ENCODE results near the gene MITF. TPM values are rescaled to one million over a fixed set of nuclear protein-coding genes. Genes with fewer than 3 reads are reported as not detected.
A peak's percentile ranks its signal among the peaks of the same experiment; 100 is the strongest.
"Not testable (repeated sequence)": the region's sequence is repeated elsewhere in the genome, so short reads cannot be mapped to it uniquely, and the experiment has no call there.

Gene MITF
- total RNA-seq, 1 experiment from 2014 or later, result 4.0 TPM

DNA sequence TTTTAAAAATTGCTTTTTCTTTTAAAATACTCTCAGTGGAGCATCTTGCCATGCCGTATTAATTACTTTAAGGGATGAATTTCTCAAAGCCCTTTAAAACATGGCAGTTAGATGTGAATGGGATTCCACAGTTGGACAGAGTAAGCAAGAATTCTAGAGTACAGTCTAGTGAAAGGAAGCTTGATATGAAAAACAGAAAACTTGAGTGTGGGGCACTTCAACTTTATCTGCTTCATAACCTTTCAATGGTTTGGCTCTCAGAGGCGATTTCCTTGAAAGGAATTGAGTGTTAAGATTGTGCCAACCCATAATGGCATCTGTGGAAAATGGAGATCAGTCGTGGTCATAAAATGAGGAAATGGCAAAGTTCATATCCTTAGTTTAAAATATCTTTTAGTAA lies 132.6 kb downstream of the MITF start:
- no peak for DNase-seq (ENCODE audit: low read depth)

DNA sequence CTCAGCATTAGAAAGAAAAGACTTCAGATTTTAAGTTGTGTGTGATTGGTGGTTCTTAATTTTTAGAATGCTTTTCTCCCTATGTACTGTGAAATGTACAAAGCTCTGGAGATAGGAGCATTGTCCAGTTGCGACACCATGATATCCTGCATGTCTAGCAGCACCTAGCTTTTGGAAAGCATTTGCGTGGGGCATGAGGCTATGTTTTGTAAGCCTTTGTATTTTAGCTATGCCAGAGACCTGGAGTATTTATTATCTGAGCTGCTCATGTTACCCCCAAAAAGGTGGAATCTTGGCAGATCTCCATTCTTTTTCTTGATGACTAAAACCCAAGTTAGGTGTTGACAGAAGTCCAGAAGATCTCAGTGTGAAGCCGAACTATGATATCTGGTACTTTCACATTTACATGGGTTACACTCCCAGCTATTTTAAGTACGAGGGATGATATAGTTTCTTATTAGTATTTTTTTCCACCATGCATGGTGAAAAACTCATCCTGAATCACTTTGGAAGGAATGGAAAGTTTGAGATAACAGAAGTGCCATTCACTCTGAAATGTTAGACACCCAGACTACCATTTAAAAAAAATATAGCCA lies 133.6 kb downstream of the MITF start:
- DNase-seq (ENCODE audit: low read depth), result peak; percentile 6

DNA sequence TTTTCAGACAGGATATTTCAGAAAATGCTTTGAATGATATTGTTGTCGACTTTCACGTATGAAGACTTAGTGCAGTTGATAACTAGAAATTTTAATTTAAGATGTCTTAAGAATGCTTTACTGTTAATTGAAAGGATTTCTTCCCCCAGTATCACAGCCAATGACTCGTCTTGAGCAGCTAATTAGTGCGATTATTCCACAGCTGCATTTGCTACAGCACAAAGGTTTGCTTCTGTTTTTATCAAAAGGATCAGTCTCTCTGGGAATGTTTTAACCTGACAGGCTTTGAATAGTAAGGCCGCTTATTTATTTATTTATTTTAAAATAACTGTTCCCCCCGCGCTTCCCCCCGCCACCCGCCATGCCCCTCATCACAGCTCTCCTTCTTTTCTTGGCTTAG lies 136.8 kb downstream of the MITF start:
- no peak for DNase-seq (ENCODE audit: low read depth)

DNA sequence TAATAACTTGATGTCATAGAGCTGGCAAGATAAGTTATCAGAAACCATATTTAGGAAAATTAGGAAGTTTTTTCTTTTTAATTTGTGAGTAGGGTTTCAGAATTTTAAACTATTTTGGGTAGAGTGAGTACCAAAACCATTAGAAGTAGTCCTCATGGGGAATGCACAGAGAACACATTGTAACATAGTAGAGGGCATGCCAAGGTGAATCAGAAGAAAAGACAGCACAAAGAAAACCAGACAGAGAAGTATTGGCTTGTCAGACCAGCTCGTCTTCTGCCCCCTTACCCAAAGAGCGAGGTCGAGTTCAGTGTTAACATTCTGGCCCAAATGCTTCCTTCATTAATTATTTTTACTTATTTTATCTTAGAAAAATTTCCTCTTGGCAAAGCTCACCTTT lies 139.0 kb downstream of the MITF start:
- DNase-seq (ENCODE audit: low read depth), result no peak

GRCh38 chr3:69879051-69879450 lies 139.8 kb downstream of the MITF start:
- DNase-seq (ENCODE audit: low read depth), result no peak

DNA sequence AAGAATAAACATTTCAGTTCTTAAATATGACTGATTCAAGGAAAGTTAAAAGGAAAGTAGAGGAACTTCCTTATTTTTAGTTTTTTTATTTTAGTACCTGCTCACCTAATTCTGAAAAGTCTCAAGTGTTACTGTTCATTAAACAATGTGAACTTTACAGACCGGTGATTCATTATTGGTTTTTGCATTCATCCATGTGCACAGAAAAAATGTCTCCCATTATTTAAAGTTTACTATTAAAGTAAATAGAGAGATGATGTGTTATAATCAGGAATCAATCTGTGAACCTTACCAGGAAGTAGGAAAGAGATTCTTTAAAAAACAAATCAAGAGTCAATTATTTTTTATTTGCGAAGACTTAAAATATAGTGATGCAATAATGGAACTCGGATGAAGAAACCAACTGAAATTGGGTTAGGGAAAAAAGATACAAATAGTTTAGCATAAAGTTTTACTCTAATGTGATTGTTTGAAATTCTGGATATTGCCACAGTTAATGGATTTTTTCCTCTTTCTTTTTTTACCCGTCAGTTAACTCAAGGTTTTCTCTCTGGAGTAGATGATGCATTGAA lies 140.9 kb downstream of the MITF start:
- no peak for DNase-seq (ENCODE audit: low read depth)

DNA sequence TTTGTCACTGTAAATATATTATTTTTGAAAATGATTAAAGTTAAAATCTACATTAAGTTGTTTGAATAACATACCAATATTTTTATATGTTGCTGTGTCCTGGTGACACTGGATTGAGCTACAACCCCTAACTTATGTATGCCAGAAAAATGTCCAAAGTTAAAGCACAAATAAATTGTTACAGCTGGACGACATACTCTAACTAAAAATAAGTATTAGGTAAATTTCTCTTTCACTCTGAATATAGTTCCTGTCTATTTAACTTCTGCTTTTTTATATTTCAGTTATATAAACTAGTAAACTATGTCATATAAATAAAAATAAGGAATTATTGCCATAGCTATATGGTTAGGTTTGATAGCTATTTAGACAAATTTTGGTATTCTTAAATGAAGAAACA lies 141.8 kb downstream of the MITF start:
- DNase-seq (ENCODE audit: low read depth), result no peak

GRCh38 chr3:69881756-69882428 lies 142.6 kb downstream of the MITF start:
- DNase-seq (ENCODE audit: low read depth), result no peak

GRCh38 chr3:69882560-69882959 lies 143.3 kb downstream of the MITF start:
- no peak for DNase-seq (ENCODE audit: low read depth)

- no peak for DNase-seq (ENCODE audit: low read depth)
Observed at GRCh38 chr3:69888040-69888942, 149.0 kb downstream of the MITF start.

- no peak for DNase-seq (ENCODE audit: low read depth)
Observed at GRCh38 chr3:69888943-69889315, 149.7 kb downstream of the MITF start.

DNA sequence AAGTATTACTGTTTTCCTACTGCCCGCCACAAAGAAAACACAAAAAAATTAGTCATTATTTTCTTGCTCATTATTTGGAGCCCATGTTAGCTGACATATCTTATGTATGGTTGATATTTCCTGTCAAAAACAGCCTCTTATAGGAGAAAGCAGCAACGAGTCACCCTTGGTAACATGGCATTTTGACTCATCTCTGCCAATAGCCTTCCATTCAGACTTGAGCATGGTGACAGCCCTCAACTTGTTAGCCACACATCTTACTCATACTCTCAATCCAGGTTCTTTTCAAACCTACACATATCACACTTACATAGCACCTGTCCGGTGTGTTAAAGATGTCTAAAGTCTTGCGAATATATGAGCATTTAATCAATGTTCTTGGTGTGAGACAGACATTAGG lies 150.8 kb downstream of the MITF start:
- peak; percentile 10 for DNase-seq (ENCODE audit: low read depth)

DNA sequence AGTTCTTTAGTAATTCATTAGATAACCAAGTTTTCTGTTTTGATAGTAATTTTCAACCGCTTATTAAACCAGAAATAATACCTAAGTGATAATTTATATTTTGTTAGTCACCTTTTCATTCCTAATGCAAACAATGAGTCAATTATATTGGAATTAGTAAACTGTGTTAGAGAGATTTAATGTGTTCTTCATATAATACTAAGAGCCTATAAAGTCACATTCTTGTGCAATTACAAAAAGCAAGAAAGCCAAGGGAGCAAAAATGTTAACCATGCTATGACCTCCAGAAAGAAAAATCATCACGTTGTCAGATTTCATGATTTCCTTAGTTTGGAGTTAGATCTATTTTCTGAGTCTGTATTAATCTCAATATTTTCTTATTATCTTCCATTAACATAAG lies 151.4 kb downstream of the MITF start:
- no peak for DNase-seq (ENCODE audit: low read depth)

GRCh38 chr3:69892706-69893105 lies 153.4 kb downstream of the MITF start:
- no peak for DNase-seq (ENCODE audit: low read depth)

DNA sequence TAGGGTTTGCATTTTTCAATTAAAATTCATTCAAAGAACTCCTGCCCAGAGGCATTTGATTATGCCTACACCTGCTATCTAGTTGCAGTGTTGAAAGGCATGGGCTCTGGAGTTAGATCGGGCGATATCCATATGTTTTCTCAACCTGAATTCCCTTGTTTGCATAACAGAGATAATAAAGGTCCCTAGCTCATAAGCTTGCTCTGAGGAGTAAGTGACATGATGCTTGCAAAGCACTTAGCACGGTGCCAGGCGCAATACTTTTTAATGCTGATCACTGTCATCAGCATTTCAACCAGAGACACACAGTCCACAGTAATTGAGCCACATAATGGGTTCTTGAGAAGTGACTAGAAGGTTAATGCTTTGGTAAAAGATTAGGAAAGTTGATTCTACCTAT lies 154.0 kb downstream of the MITF start:
- no peak for DNase-seq (ENCODE audit: low read depth)

DNA sequence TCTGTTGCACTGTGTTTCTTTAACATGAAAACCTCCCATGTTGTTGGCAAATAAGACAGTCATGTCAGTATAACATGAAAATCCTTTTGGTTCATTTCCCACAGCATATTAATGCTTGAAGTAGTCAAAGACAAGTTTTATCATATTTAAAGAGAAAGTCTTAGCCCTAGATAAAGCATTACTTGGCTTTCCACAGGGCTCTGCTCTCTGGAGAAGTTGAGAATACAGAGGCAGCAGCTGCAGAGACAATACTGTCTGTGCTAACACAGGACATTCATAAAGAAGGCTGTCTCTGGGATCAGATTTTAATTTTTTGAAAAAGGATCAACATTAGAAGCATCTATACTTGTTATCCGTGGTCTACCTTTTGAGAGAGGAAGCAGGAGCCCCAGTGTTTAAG lies 156.8 kb downstream of the MITF start:
- no peak for DNase-seq (ENCODE audit: low read depth)

- no peak for DNase-seq (ENCODE audit: low read depth)
Observed at GRCh38 chr3:69900331-69900730, 161.1 kb downstream of the MITF start.

DNA sequence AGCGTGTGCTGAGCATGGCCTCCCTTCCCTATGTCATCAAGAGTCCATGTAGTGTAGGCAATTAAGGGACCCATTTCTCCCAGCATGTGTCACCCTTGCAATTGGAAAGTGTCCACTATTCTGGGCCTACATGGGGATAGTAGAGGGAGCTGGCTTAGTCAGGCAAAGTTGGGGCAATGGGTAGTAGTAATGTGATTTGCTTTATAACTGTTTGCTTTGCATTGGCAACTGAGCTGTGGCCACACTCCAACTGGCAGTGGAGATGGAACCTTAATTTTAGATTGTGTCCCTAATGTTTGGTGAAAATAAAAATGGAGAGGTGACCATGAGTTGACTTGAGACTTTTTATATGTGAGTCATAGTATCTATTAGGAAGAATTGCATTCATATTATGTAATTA lies 162.5 kb downstream of the MITF start:
- no peak for DNase-seq (ENCODE audit: low read depth)

DNA sequence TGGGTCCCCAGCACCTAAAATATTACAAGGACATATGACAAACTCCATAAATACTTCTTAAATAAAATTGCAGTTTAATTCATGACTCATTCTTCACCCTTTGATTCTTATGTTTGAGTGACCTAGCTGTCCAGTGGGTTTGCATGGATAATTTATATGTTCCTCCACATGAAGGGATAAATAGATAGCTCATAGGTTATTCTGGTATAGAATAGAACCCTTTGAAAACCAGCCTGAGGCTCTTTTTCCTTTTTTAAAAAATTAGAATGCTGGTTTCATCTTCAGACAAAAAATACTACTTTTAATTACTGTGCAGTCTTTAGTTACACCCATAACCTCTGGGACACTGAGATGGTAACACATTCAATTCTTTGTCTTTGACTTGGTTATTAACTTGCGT lies 163.1 kb downstream of the MITF start:
- DNase-seq (ENCODE audit: low read depth), result peak; percentile 19

GRCh38 chr3:69906351-69906966 lies 167.2 kb downstream of the MITF start:
- no peak for DNase-seq (ENCODE audit: low read depth)

DNA sequence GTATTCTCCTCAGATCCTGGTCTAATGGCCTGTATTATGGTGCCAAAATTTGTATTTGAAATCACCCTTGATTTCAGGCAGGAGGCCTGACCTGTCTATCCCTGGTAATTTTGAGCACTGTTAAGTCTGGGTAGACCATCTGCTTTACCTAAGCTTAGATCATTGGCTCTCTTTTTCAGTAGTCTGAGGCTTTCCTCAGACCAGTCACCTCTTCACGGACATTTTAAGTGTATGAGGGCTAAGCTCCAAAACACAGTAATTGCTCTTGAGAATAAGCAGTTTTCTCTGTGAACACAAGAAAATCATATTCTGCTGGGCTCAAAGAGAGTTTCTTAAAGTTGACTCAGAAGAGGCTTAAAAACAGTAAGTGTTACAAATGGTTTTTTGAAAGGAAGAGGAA lies 168.3 kb downstream of the MITF start:
- no peak for DNase-seq (ENCODE audit: low read depth)

GRCh38 chr3:69909859-69910258 lies 170.6 kb downstream of the MITF start:
- DNase-seq (ENCODE audit: low read depth), result not testable (repeated sequence)

Measured in RPMI7951 (cell line).